Brain microvascular endothelial cell (primary cell): Measurements from ENCODE around the gene DDX4.
"Not testable (repeated sequence)": the region's sequence is repeated elsewhere in the genome, so short reads cannot be mapped to it uniquely, and the experiment has no call there.

Source experiments
- DNase-seq: peaks from one replicate; pipeline ENCODE4 v3.0.0-alpha.2; 2020
- H3K27ac ChIP-seq: fragments of 250-450 bp; sonication (Bioruptor Pico); 2 replicates; pipeline ENCODE4 v1.5.1; 2020; ENCODE audit warnings: mild to moderate bottlenecking, moderate library complexity
- H3K27me3 ChIP-seq: fragments of 250-450 bp; sonication (Bioruptor Pico); replicated peaks from 2 replicates; pipeline ENCODE4 v1.5.1; 2020; ENCODE audit warnings: mild to moderate bottlenecking
- H3K36me3 ChIP-seq: fragments of 250-450 bp; sonication (Bioruptor Pico); replicated peaks from 2 replicates; pipeline ENCODE4 v1.5.1; 2020; ENCODE audit warnings: mild to moderate bottlenecking
- H3K4me3 ChIP-seq: 2 replicates; pipeline ENCODE4 v1.5.1; 2011; ENCODE audit warnings: low read depth, mild to moderate bottlenecking, control low read depth, low read length, moderate library complexity
- in situ Hi-C: cut with HindIII; loops from 2 replicates; pipeline ENCODE4 v1.10.0; 2017; ENCODE audit warnings: low sequenced_read_pairs, low pct_ligation_motif_present
- TF ChIP-seq, protein P1 (sequence below): IDR thresholded peaks from 2 replicates; pipeline ENCODE4 v1.5.1; 2011; ENCODE audit warnings: low read depth, mild to moderate bottlenecking, moderate library complexity, low read length, control low read depth, inconsistent platforms; ENCODE audit errors: missing control alignments

Gene DDX4

DNA sequence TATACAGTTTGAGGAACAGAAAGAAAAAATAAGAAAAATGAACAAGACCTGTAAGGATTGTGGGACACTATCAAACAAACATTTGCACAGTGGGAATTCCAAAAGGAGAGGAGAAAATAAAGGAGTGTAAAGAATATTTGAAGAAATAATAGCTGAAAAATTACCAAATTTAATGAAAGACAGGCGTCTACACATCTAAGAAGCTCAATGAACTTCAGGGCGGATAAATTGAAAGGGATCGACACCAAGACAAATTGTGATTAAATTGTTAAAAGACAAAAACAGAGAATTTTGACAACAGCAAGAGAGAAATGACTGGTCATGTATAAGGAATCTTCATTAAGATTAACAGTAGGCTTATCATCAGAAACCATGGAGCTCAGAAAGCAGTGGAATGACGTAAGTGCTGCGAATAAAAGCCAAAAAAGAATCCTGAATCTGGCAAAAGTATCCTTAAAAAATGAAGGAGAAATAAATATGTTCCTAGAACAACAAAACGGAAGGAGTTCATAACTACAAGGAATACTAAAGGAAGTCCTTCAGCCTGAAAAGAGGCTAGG, 22.3 kb upstream of the DDX4 start:
- in situ Hi-C loops: no loop called here
- TF ChIP-seq, protein P1, sequence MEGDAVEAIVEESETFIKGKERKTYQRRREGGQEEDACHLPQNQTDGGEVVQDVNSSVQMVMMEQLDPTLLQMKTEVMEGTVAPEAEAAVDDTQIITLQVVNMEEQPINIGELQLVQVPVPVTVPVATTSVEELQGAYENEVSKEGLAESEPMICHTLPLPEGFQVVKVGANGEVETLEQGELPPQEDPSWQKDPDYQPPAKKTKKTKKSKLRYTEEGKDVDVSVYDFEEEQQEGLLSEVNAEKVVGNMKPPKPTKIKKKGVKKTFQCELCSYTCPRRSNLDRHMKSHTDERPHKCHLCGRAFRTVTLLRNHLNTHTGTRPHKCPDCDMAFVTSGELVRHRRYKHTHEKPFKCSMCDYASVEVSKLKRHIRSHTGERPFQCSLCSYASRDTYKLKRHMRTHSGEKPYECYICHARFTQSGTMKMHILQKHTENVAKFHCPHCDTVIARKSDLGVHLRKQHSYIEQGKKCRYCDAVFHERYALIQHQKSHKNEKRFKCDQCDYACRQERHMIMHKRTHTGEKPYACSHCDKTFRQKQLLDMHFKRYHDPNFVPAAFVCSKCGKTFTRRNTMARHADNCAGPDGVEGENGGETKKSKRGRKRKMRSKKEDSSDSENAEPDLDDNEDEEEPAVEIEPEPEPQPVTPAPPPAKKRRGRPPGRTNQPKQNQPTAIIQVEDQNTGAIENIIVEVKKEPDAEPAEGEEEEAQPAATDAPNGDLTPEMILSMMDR: no peak
- Histone ChIP-seq H3K27ac (no peak overlapping the region), H3K36me3 (no peaks in the 10 kb centered on the region), H3K27me3 (no peaks in the 10 kb centered on the region), H3K4me3 (no peak overlapping the region)
- DNase-seq: no peak

DNA sequence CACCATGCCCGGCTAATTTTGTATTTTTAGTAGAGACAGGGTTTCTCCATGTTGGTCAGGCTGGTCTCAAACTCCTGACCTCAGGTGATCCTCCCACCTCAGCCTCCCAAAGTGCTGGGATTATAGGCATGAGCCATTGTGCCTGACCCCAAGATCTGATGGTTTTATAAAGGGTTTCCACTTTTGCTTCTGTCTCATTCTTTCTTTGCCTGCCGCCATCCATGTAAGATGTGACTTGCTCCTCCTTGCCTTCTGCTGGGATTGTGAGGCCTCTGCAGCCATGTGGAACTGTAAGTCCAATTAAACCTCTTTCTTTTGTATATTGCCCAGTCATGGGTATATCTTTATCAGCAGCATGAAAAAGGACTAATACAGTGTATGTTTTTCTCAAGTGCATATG, 18.8 kb upstream of the DDX4 start:
- H3K27ac ChIP-seq, H3K27me3 ChIP-seq, H3K36me3 ChIP-seq, in situ Hi-C loops, DNase-seq, H3K4me3 ChIP-seq: not testable (repeated sequence)

- TF ChIP-seq, protein P1: no peak
- H3K4me3 ChIP-seq: no peak overlapping the region
- in situ Hi-C loops: no loop called here
- H3K27me3 ChIP-seq: no peaks in the 10 kb centered on the region
- DNase-seq: no peak
- no peak overlapping the region for H3K27ac ChIP-seq
- H3K36me3 ChIP-seq: no peaks in the 10 kb centered on the region
These were observed 17.6 kb upstream of the DDX4 start for GRCh38 chr5:55720188-55720703.

GRCh38 chr5:55724281-55724680, 13.6 kb upstream of the DDX4 start:
- no peak overlapping the region for H3K4me3 ChIP-seq
- in situ Hi-C loops: no loop called here
- DNase-seq: no peak
- H3K36me3 ChIP-seq: no peaks in the 10 kb centered on the region
- no peak overlapping the region for H3K27ac ChIP-seq
- no peaks in the 10 kb centered on the region for H3K27me3 ChIP-seq
- TF ChIP-seq, protein P1: no peak

DNA sequence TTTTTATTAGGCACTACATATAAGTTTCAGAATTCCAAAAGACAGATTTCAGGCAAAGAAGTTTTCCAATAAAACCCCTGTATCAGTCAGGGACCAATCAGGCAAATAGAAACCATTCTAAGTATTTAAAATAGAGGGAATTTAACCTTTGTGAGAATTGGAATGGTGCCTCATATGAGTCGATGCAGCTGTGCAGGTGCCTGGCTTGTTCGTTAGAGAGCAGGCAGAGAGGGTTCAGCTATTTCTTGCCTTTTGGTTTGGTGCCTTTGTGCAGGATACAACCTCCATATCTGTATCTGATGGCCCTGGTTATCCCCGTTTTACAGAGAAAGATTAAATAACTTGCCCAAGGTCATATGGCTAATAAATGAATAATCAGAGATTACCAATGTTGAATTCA, 6.0 kb upstream of the DDX4 start:
- in situ Hi-C loops: no loop called here

DNA sequence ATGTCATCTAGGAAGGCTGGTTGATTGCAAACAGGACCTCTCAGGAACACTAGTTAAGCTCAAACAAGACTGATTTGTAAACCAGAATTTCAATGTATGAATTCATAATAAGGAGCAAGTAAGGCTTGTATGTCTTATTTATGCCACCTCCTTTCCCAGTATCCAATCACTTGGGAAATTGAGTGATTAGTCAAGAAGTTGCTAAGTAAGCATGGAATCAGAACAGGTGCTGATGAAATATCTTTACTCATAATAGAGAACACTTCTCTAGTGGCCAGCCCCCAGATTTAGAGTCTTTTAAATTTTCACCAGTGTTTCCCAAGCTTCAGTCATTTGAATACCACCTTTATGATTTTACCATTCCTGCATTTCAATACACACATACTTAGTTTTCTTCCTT, 5.3 kb upstream of the DDX4 start:
- in situ Hi-C loops: no loop called here
- Histone ChIP-seq H3K27me3 (no peaks in the 10 kb centered on the region), H3K4me3 (no peak overlapping the region), H3K36me3 (no peaks in the 10 kb centered on the region), H3K27ac (no peak overlapping the region)
- no peak for DNase-seq
- TF ChIP-seq, protein P1: no peak

More for the DNA sequence above, 6.0 kb upstream of the DDX4 start:
- Histone ChIP-seq H3K27me3 (no peaks in the 10 kb centered on the region), H3K27ac (no peak overlapping the region), H3K4me3 (no peak overlapping the region), H3K36me3 (no peaks in the 10 kb centered on the region)
- TF ChIP-seq, protein P1: no peak
- no peak for DNase-seq
